NCI-H146 treated with DMSO at 0.1 percent for 48 hours (cell line): Measurements from ENCODE around the gene NBEAL2.
A peak's percentile ranks its signal among the peaks of the same experiment; 100 is the strongest.

Experiments
- DNase-seq: peaks from one replicate; lab custom pipeline; 2025; ENCODE audit not compliant: unreplicated experiment; lab: John Stamatoyannopoulos, UW

Gene NBEAL2

DNA sequence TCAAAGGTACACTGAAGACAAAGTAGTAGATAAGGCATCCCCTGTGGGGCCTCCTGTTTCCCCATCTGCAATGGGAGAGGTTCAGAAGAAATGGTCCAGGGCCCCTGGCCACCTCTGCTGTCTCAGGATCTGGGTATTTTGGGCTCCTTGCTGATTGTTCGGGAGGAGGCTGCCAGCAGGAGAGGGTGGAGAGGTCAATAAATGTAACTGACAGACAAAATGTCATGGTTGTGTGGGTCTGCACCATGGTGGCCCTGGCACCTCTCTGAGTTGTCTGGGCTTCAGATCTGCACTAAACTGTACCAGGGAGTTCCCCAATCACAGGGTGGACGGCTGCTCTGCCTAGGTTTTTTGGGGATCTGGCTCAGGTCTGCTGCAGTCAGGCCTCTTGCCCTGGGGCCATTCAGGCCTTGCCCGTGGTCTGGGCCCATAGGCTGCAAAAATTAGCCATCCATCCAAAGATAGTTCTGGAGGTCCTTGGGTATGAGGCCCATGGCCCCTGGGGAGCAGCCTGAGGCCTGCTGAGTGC, 7.4 kb downstream of the NBEAL2 start:
- DNase-seq = no peak

DNA sequence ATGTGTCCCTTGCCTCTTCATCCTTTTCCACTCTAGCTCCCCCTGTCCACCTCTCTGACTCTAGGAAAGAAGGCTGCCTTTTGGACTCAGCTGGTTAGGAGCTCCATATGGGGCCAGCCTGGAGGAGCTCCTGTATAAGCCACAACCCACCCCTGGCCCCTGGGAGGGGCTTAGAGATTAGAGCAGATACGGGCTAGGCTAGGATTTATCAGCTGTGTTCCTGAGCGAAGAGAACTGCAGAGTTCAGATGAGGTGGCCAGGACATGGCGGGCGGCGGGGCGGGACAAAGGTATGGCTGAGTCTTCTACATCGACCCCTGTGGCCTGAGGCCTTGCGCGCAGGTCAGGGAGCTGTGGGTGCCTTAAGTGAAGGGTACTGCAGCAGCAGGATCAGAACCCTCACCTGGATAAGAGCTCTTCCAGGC, 7.9 kb downstream of the NBEAL2 start:
- DNase-seq = no peak

GRCh38 chr3:46987743-46988401, 8.4 kb downstream of the NBEAL2 start:
- no peak for DNase-seq

DNA sequence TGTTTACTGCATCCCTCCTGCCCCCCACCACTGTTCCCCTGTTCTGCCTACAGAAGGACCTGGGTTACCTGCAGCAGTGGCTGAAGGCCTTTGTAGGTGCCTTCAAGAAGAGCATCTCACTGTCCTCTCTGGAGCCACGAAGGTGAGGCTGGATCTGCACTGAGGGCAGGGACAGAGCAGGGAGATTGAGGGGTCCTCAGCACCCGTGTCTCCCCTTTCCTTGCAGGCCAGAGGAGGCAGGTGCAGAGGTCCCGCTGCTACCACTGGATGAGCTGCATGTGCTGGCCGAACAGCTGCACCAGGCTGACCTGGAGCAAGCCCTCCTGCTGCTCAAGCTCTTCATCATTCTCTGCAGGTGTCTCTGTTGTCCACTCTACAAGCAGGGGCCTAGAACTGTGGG, 9.2 kb downstream of the NBEAL2 start:
- DNase-seq = peak; percentile 1

- DNase-seq = no peak
Measured at GRCh38 chr3:46989146-46989810, 9.8 kb downstream of the NBEAL2 start.

- DNase-seq = no peak
Measured at GRCh38 chr3:46990573-46991374, 11.3 kb downstream of the NBEAL2 start.

DNA sequence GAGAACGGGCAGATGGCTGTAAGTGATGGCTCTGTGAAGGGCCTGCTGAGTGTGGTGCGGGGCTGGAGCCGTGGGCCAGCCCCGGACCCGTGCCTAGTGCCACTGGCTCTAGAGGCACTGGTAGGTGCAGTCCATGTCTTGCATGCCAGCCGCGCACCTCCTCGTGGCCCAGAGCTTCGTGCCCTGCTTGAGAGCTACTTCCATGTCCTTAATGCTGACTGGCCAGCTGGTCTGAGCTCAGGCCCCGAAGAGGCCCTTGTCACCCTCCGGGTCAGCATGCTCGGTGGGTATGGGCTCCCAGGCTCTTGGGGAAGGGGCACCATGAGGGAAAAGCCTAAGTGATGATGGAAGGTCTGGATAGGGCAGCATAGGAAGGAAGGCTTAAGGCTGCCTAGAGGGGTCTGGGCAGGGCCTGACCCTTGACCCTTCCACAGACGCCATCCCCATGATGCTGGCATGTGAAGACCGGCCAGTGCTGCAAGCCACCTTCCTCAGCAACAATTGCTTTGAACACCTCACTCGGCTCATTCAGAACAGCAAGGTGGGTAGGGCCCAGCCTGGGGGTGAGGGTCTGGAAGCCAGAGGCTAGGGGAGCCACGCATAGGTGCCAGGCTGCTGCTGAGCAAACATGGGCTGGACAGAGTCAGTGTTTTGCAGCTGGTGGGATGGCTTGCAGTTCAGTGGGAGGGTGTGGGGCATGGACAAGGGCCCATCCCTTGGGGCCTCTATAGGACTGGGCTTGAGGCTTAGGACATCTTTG, 12.1 kb downstream of the NBEAL2 start:
- no peak for DNase-seq

DNA sequence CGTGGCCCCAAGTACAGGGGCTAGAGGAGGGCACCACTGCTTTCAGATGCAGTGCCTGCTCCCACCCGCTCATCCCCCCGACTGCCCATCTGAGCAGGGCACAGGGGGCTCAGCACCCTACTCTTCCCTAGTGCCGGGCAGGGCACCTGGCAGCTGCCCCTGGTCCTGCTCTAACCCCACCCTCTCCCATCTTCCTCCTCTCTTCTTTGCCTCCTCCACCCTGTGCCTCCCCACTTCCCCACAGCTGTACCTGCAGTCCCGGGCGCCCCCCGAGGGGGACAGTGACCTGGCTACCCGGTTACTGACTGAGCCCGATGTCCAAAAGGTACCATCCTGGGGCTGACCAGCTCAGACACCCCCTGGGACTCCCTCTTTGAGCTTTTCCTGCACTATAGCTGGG, 12.8 kb downstream of the NBEAL2 start:
- DNase-seq = no peak

DNA sequence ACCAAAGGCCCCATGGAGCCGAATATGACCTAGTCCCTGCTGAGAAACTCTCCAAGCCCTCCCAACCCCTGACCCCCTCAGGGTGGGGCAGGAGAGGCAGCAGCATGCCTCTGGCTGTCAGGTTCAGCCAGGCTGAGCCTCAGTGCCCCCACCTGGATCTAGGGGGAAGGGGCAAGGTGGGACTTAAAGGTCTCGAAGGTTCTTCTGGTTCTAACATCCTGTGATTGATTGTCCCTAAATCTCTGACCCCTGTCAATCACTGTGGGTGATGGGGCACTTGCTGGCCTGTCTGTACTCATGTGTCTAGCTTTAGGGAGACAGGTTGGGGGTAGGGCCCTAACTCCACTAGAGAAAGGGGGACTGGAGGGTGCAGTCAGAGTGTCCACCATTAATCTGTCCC, 13.8 kb downstream of the NBEAL2 start:
- no peak for DNase-seq

DNA sequence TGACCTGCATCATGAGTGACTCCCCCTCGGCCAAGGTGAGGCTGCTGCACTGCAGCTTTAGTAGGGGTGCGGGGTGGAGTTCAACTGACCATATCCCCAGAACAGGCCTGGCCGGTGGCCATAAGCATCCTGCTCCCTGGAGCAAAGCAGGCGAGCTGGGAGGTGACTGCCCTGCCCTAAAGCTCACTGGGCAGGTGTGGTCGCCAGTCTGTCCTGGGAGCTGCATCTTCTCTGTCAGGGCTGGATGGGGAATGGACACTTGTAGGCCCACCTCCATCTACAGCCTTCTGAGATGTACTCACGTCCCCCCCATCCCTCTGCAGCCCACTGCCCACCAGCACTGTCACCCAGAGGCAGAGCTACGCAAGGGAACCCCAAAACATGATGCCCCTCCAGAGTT, 14.5 kb downstream of the NBEAL2 start:
- DNase-seq = no peak

GRCh38 chr3:46994801-46995731, 15.6 kb downstream of the NBEAL2 start:
- no peak for DNase-seq

GRCh38 chr3:46995901-46996562, 16.6 kb downstream of the NBEAL2 start:
- no peak for DNase-seq

GRCh38 chr3:46996689-46997452, 17.4 kb downstream of the NBEAL2 start:
- DNase-seq = no peak

- no peak for DNase-seq
Measured at GRCh38 chr3:46997453-46998091, 18.1 kb downstream of the NBEAL2 start.

- no peak for DNase-seq
Measured at GRCh38 chr3:46998121-46998851, 18.8 kb downstream of the NBEAL2 start.

DNA sequence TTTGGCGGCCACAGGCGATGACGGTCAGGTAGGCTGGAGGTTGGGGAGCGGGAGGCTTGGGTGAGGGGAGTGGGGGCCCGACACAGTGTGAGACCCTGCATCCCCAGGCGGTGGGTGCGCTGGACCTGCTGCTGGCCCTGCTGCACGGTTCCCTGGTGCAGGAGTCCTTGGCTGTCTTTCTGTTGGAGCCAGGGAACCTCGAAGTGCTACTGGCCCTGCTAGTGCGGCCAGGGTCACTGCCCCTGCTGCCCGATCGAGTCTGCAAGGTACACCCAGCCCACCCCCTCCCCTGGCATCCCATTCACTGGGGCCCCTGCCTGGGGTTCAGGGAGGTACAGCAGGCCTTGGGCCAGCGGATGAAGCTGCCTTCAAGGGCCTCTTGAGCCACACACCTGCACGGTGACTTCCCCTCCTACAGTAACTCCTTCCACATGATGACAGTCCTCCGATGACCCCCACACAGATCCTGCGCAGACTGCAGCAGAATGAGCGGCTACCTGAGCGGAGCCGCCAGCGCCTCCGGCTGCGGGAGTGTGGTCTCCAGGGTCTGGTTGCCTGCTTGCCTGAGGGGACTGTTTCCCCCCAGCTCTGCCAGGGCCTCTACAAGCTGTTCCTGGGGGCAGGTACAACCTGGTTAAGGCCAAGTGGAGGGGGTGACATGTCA, 19.5 kb downstream of the NBEAL2 start:
- no peak for DNase-seq
